Lung (tissue), 12 donors: Measurements from ENCODE around the gene MYOG. TPM values are rescaled to one million over a fixed set of nuclear protein-coding genes. Genes with fewer than 3 reads are reported as not detected.

Experiments used
- ATAC-seq: fragments of 200-7000 bp; cut with Tn5 transposase; one replicate; pipeline ENCODE4 v1.9.1; 2020; ENCODE audit warnings: moderate number of reproducible peaks; ENCODE audit not compliant: insufficient read depth, low FRiP score
- DNase-seq, 3 donors: peaks; one replicate each; pipeline ENCODE4 v3.0.0-alpha.2; 2013 to 2017
- H3K27ac ChIP-seq, 2 donors: one replicate each; pipeline ENCODE4 v1.5.1; 2013; ENCODE audit warnings: mild to moderate bottlenecking in 2 of 2, moderate library complexity in 2 of 2, control low read depth in 1 of 2, inconsistent platforms in 1 of 2, low read depth in 1 of 2, low read length in 1 of 2
- H3K27me3 ChIP-seq, 3 donors: one replicate each; pipeline ENCODE4 v1.5.1; 2013; ENCODE audit warnings: low read length in 2 of 3; ENCODE audit not compliant: control insufficient read depth in 3 of 3, insufficient read depth in 3 of 3
- H3K36me3 ChIP-seq, 4 donors: one replicate each; pipeline ENCODE4 v1.5.1; 2013; ENCODE audit warnings: low read length in 4 of 4, mild to moderate bottlenecking in 1 of 4, moderate library complexity in 1 of 4; ENCODE audit not compliant: control insufficient read depth in 4 of 4, insufficient read depth in 4 of 4
- H3K4me1 ChIP-seq, 5 donors: one replicate each; pipeline ENCODE4 v1.5.1; 2013; ENCODE audit warnings: low read length in 5 of 5, mild to moderate bottlenecking in 2 of 5, moderate library complexity in 1 of 5; ENCODE audit not compliant: control insufficient read depth in 5 of 5, insufficient read depth in 5 of 5
- H3K4me3 ChIP-seq: one replicate; pipeline ENCODE4 v1.5.1; 2013; ENCODE audit warnings: mild to moderate bottlenecking, control low read depth, moderate library complexity
- H3K9ac ChIP-seq, 2 donors: one replicate each; pipeline ENCODE4 v1.5.1; 2013; ENCODE audit warnings: low read length in 2 of 2, control low read depth in 1 of 2; ENCODE audit not compliant: insufficient read depth in 1 of 2
- H3K9me3 ChIP-seq, 4 donors: one replicate each; pipeline ENCODE4 v1.5.1; 2013; ENCODE audit warnings: low read length in 3 of 4, mild to moderate bottlenecking in 1 of 4, moderate library complexity in 1 of 4; ENCODE audit not compliant: control insufficient read depth in 4 of 4, insufficient read depth in 3 of 4
- CTCF ChIP-seq: IDR thresholded peaks from 2 replicates; pipeline ENCODE4 v1.5.1; 2012; ENCODE audit warnings: mild to moderate bottlenecking; ENCODE audit errors: control extremely low read depth, extremely low read depth
- WGBS, 2 donors: extraction: QIAGEN DNeasy Blood & Tissue Kit; methylation state at CpG; one replicate each; pipeline ENCODE4 v1.1.7; 2013; 5-methylcytosine and 5-hydroxymethylcytosine counted together
- polyA plus RNA-seq, 2 donors: library from polyadenylated mRNA; stranded (reverse); fragments of 200-250 nt; gene quantifications; one replicate each; pipeline ENCODE4 v1.2.1, GENCODE V29; 2013
- total RNA-seq, 2 donors: library from RNA; depleted of rRNA in 1 of 2; stranded (reverse); fragments of >200 nt in 1 of 2; gene quantifications; one replicate each; pipeline ENCODE4 v1.2.1, GENCODE V29; 2014 to 2021
- donor health status: control.
- donor health status: control.
- donor health status: Bipolar disorder and iron deficiency.
- donor health status: healthy.
- donor health status: DM: yes; HTN: yes; CAD: no.

The MYOG gene
- total and polyA plus RNA-seq, 4 donors: not detected

- no peaks in the 10 kb centered on the region for H3K36me3 ChIP-seq
- DNase-seq: no peak
- WGBS, 2 donors: 94 to 95% methylated on average over 14 of the region's 14 CpGs
- H3K4me3 ChIP-seq: no peak overlapping the region
- H3K27ac ChIP-seq: no peak overlapping the region
- TF ChIP-seq CTCF: no peak
- no peak for ATAC-seq
- H3K9me3 ChIP-seq: no peaks in the 10 kb centered on the region
- no peaks in the 10 kb centered on the region for H3K27me3 ChIP-seq
- H3K4me1 ChIP-seq: peaks cover 0 to 3% (median 0%) of the 10 kb centered on the region in 5 donors
- no peak overlapping the region for H3K9ac ChIP-seq
These were observed 41.8 kb downstream of the MYOG start for GRCh38 chr1:203043830-203044545.

GRCh38 chr1:203041351-203041932 is 44.4 kb downstream of the MYOG start:
- no peak overlapping the region for H3K27ac ChIP-seq
- no peaks in the 10 kb centered on the region for H3K36me3 ChIP-seq
- H3K9me3 ChIP-seq: peaks cover 0 to 2% (median 0%) of the 10 kb centered on the region in 4 donors
- H3K9ac ChIP-seq: no peak overlapping the region
- H3K27me3 ChIP-seq: no peaks in the 10 kb centered on the region
- TF ChIP-seq CTCF: no peak
- peak in 1 of 3 donors; percentile 7 for DNase-seq
- no peak overlapping the region for H3K4me3 ChIP-seq
- ATAC-seq: no peak
- WGBS, 2 donors: 79 to 85% methylated on average over 3 of the region's 3 CpGs
- H3K4me1 ChIP-seq: peaks cover 0 to 3% (median 0%) of the 10 kb centered on the region in 5 donors

- 46 to 53% methylated on average over 5 of the region's 5 CpGs for WGBS, 2 donors
- no peak for ATAC-seq
- no peak overlapping the region for H3K9ac ChIP-seq
These were observed 45.1 kb downstream of the MYOG start for GRCh38 chr1:203040513-203041275.

More at GRCh38 chr1:203040513-203041275, 45.1 kb downstream of the MYOG start:
- Histone ChIP-seq H3K4me1 (peaks cover 0 to 3% (median 0%) of the 10 kb centered on the region in 5 donors), H3K27ac (peak overlapping the region in 1 of 2 donors; percentile 51), H3K27me3 (no peaks in the 10 kb centered on the region), H3K9me3 (peaks cover 0 to 2% (median 0%) of the 10 kb centered on the region in 4 donors), H3K36me3 (no peaks in the 10 kb centered on the region), H3K4me3 (no peak overlapping the region)
- no peak for TF ChIP-seq CTCF
- peak in 1 of 3 donors; percentile 9 for DNase-seq
